ENCODE results near the gene FAM120AOS.

DNA sequence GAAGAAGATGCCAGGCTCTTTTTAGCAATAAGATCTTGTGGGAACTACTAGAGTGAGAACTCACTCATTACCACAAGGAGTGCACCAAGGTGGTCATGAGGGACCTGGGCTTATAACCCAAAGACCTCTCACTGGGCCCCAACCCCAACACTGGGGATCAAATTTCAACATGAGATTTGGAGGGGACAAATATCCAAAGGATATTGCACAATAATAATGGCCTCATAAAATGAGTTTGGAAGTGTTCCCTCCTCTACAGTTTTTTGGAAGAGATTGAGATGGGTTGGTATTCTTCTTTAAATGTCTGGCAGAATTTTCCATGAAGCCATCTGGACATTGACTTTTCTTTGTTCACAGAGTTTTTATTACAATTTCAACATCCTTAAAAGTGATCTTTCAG, 39.9 kb downstream of the FAM120AOS start:
- no peak for TF ChIP-seq POLR2A (IDR thresholded peaks at IDR 0.05)
- TF ChIP-seq, protein P1, sequence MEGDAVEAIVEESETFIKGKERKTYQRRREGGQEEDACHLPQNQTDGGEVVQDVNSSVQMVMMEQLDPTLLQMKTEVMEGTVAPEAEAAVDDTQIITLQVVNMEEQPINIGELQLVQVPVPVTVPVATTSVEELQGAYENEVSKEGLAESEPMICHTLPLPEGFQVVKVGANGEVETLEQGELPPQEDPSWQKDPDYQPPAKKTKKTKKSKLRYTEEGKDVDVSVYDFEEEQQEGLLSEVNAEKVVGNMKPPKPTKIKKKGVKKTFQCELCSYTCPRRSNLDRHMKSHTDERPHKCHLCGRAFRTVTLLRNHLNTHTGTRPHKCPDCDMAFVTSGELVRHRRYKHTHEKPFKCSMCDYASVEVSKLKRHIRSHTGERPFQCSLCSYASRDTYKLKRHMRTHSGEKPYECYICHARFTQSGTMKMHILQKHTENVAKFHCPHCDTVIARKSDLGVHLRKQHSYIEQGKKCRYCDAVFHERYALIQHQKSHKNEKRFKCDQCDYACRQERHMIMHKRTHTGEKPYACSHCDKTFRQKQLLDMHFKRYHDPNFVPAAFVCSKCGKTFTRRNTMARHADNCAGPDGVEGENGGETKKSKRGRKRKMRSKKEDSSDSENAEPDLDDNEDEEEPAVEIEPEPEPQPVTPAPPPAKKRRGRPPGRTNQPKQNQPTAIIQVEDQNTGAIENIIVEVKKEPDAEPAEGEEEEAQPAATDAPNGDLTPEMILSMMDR (IDR thresholded peaks at IDR 0.05), result no peak

Measured in breast epithelium (tissue), 3 donors.